Retinal pigment epithelial cell (primary cell): ENCODE measurements around the gene AHSA1.
A peak's percentile ranks its signal among the peaks of the same experiment; 100 is the strongest.

Source experiments
- DNase-seq: peaks from one replicate; pipeline ENCODE4 v3.0.0-alpha.2; 2010; ENCODE audit warnings: low read depth
- H3K4me3 ChIP-seq: 2 replicates; pipeline ENCODE4 v1.5.1; 2011; ENCODE audit warnings: mild to moderate bottlenecking, low read length, control low read depth, moderate library complexity
- CTCF ChIP-seq: conservative IDR thresholded peaks from 2 replicates; pipeline ENCODE4 v1.5.1; 2011; ENCODE audit warnings: low read depth, low read length, control low read depth, inconsistent platforms

AHSA1 gene

DNA sequence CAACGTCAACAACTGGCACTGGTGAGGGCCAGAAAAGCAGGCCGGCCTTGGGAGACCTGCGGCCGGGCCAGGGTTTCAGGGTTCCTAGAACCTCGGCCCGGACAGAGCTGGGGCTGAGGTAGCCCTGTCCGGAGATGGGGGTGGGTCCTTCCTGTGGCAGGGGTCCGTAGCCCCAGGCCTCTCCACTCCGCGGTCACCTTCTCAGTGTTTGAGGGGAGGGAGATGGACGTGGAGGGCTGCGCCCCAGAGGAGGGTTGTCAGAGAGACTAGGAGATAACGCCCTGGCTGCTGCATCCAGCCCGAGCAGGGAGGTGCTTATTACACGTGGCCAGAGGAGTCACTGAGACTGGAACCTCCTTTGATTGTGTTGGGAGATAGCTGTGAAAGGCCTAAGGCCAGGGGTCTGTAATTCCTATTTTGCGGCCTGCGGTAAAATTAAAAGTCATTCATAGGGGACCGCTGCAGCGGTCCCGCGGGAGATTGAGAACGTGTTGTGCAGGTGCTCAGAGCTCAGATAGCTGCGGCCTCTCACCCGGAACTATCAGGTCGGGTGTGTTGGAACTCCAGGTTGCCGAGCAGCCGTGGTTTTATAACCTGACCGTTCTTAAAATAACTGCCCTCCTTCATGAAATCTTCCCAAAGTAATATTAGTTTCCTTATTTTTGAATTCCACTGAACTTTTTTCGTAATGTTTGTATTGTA is 507 bp downstream of the AHSA1 start:
- peak overlapping the region; percentile 97 for H3K4me3 ChIP-seq
- no peak for TF ChIP-seq CTCF
- no peak for DNase-seq

DNA sequence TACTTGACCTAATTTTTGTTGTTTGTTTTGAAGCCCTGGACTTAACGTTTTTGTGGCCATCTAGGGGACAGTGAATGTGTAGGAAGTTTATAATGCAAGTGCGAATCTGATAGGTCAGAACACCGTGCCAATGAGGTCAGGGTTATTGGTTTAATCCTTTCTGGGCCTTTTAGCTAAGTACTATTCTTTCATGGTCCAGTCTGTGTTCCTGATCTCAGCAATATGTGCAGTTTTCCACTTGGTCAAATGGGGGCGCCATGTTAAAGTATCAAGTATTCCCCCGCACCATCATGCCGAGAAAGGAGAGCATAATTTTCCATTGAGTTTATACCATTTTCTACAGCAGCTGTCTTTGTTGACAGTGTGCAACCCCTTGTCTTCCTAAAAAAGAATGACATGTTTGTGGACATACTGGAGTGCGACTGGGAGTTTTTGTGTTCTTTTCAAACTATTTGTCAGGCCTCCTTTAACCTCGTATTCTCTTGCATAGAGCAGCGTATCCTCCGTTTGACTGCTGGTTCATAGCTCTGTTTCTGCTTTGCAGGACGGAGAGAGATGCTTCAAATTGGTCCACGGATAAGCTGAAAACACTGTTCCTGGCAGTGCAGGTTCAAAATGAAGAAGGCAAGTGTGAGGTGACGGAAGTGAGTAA is 1.3 kb downstream of the AHSA1 start:
- TF ChIP-seq CTCF, result peak; percentile 84
- peak overlapping the region; percentile 97 for H3K4me3 ChIP-seq
- DNase-seq, result peak; percentile 37

GRCh38 chr14:77467801-77468200 is 9.9 kb downstream of the AHSA1 start:
- no peak overlapping the region for H3K4me3 ChIP-seq
- no peak for DNase-seq
- TF ChIP-seq CTCF, result no peak

DNA sequence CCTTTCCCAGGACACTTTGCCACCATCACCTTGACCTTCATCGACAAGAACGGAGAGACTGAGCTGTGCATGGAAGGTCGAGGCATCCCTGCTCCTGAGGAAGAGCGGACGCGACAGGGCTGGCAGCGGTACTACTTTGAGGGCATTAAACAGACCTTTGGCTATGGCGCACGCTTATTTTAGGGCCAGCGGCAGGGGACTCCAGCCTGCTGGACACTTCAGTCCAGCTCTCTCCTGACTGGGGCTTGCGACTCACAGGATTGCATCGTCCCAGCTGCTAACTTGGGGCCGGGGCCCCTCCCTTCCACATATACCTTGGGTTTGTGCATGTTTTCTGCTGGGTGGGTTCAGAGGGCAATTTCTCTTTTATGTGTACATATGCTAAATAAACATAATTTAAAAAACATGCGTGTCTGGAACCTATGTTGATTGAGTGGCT is 11.2 kb downstream of the AHSA1 start:
- no peak for TF ChIP-seq CTCF
- no peak for DNase-seq
- H3K4me3 ChIP-seq, result no peak overlapping the region

DNA sequence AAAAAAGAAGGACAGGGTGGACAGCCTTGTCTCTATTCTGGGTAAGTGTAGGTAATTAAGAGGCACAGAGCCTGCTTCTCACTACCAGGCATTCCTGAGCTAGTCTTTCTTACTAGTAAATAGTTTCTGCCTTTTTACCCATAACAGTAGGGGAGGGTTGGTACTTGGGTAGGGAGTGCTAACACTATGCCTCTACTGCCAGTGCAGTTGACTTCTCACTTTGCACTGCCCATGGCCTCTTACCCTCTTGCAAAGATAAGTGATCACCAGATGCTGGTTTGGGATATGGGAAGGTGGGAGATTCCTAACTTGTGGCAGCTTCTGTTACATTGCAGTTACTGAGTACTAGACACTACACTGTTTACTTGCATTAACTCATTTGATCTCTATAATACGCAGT is 11.6 kb downstream of the AHSA1 start:
- no peak overlapping the region for H3K4me3 ChIP-seq
- DNase-seq, result no peak
- no peak for TF ChIP-seq CTCF

DNA sequence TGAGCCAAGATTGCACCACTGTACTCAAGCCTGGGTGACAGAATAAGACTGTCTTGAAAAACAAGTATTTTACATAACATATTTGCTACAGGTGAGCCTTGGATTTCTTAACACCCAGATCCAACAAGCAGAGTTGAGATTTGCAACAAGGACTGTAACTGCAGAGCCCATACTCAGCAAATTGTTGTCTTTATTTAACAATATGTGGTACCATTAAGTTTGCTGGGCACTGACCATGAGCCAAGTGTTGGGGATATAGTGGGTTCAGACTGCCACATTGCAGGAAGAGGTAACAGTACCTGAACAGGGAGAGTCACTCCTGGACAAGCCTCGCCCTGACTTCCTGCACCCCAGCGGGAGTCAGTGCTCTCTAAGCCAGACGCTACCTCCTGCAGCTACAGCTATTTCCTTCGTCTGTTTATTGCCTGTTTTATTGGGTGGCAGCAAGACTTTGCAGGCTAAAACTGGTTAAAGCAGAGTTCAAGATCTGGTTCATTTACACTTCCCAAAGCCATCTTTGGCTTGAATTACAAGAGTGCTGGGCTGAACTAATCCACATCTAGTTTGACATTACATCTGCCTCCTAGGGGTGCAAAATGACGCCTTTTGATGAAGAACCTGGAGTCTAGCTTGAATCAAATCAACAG is 12.5 kb downstream of the AHSA1 start:
- H3K4me3 ChIP-seq, result no peak overlapping the region
- TF ChIP-seq CTCF, result no peak
- no peak for DNase-seq
